ENCODE data around the gene PXYLP1.

- TF ChIP-seq RFX5 (IDR thresholded peaks at IDR 0.05; ENCODE audit: low read depth, low read length) (no peak), EZH2 (IDR thresholded peaks at IDR 0.05; ENCODE audit: borderline replicate concordance, control insufficient read depth, low read depth, low read length) (no peak), CTCF (IDR thresholded peaks at IDR 0.05 in 2 of 3, conservative IDR thresholded peaks at IDR 0.05 in 1 of 3; ENCODE audit: control insufficient read depth in 2 of 3, extremely low read depth in 1 of 3, insufficient read depth in 1 of 3, low read depth in 3 of 3, low read length in 3 of 3) (no peak), POLR2AphosphoS5 (IDR thresholded peaks at IDR 0.05; ENCODE audit: low read length) (no peak), ATF7 (IDR thresholded peaks at IDR 0.05; ENCODE audit: low read depth) (no peak), ZNF24 (IDR thresholded peaks at IDR 0.05) (no peak), REST (IDR thresholded peaks at IDR 0.05; ENCODE audit: low read depth, low read length) (no peak), RAD21 (IDR thresholded peaks at IDR 0.05; ENCODE audit: insufficient read depth, low read depth, low read length) (no peak), SIN3A (IDR thresholded peaks at IDR 0.05; ENCODE audit: low read depth, low read length) (no peak), EP300 (IDR thresholded peaks at IDR 0.05; ENCODE audit: borderline replicate concordance in 1 of 2, control insufficient read depth in 1 of 2, low read depth in 2 of 2, low read length in 2 of 2) (no peak)
Observed at GRCh38 chr3:141343077-141343476, 111.5 kb downstream of the PXYLP1 start.

Data from GM12878 (cell line).